ENCODE results near the gene ADRA2B.
"Not testable (repeated sequence)": the region's sequence is repeated elsewhere in the genome, so short reads cannot be mapped to it uniquely, and the experiment has no call there.

Gene ADRA2B

DNA sequence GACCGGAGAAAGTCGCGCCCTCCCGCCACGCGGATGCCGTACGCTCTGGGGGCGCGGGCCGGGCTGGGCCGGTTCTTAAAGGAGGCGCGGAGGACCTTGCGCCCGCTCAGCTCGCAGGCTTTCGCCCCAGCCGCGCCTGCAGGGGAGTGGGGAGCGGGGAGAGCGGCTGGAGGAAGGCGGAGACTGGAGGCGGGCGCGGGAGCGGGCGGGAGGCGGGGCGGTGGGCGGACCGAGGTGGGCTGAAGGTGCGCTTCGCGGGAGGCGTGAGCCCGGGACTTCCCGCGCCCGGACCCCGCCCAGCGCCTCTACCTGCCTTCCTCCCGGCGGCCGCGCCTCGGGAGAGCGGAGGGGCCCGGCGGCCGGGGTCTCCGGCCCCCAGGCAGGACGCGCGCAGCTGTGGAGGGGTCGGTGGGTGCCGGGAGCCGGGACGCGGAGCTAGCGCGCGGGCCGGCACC lies at the start of gene ADRA2B:
ADRA2B (minus strand) TSS at position 148 of the 455 bp plus-strand sequence. CDS start 422 bp downstream, outside the sequence.
- DNase-seq (ENCODE audit: low read depth) = no peak
- H3K4me3 ChIP-seq (ENCODE audit: low read depth, low read length) = no peak within 1 kb of the TSS
- TF ChIP-seq, protein P1, sequence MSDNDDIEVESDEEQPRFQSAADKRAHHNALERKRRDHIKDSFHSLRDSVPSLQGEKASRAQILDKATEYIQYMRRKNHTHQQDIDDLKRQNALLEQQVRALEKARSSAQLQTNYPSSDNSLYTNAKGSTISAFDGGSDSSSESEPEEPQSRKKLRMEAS (IDR thresholded peaks at IDR 0.05; ENCODE audit: low read depth, low read length) = no peak
- no peak for TF ChIP-seq MYC (IDR thresholded peaks at IDR 0.05; ENCODE audit: low read depth, low read length)
- no peak for TF ChIP-seq POLR2A (IDR thresholded peaks at IDR 0.05; ENCODE audit: extremely low read depth, insufficient read length)
- TF ChIP-seq, protein P2, sequence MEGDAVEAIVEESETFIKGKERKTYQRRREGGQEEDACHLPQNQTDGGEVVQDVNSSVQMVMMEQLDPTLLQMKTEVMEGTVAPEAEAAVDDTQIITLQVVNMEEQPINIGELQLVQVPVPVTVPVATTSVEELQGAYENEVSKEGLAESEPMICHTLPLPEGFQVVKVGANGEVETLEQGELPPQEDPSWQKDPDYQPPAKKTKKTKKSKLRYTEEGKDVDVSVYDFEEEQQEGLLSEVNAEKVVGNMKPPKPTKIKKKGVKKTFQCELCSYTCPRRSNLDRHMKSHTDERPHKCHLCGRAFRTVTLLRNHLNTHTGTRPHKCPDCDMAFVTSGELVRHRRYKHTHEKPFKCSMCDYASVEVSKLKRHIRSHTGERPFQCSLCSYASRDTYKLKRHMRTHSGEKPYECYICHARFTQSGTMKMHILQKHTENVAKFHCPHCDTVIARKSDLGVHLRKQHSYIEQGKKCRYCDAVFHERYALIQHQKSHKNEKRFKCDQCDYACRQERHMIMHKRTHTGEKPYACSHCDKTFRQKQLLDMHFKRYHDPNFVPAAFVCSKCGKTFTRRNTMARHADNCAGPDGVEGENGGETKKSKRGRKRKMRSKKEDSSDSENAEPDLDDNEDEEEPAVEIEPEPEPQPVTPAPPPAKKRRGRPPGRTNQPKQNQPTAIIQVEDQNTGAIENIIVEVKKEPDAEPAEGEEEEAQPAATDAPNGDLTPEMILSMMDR (IDR thresholded peaks at IDR 0.05; ENCODE audit: low read depth, low read length) = no peak

DNA sequence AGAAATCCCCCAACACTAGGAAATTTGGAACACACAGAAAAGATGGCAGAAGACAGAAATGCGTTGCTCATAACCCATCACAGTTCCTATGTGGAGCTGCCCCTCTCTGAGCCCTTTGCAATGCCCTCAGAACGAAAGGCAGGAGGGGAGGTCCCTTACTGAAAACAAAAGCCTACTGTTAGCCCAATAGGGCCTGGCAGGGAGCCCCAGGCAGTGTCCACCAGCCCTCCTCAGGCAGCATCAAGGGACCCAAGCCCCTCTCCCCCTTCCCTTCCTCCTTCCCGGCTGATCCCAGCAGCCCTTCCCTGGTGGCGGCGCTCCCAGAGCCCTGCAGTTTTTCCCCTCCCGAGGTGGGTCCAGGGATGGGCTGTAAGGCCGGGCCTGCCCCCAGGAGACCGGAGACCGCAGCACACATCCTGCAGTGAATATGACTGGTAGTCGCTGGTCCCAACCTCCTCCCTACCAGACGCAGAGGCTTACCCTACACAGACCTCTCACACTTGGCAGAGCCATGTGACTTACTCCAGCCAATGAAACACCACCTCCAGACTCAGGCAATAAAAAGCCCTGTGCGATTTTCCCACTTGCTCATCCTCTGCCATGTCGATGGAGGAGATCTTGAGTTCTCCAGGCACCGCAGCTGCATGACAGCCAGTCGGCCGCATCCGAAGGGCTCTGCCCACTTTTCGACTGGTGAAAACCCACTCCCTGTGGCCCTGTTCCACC lies 48.3 kb upstream of the ADRA2B start:
- TF ChIP-seq, protein P2 (IDR thresholded peaks at IDR 0.05; ENCODE audit: low read depth, low read length) = no peak
- TF ChIP-seq POLR2A (IDR thresholded peaks at IDR 0.05; ENCODE audit: extremely low read depth, insufficient read length) (peak; percentile 30), MYC (IDR thresholded peaks at IDR 0.05; ENCODE audit: low read depth, low read length) (0 out of 2 replicates have a peak, but pooled peaks have one; percentile 12)
- TF ChIP-seq, protein P1 (IDR thresholded peaks at IDR 0.05; ENCODE audit: low read depth, low read length) = peak; percentile 81
- H3K4me3 ChIP-seq (ENCODE audit: low read depth, low read length) = no peak overlapping the region
- DNase-seq (ENCODE audit: low read depth) = no peak

DNA sequence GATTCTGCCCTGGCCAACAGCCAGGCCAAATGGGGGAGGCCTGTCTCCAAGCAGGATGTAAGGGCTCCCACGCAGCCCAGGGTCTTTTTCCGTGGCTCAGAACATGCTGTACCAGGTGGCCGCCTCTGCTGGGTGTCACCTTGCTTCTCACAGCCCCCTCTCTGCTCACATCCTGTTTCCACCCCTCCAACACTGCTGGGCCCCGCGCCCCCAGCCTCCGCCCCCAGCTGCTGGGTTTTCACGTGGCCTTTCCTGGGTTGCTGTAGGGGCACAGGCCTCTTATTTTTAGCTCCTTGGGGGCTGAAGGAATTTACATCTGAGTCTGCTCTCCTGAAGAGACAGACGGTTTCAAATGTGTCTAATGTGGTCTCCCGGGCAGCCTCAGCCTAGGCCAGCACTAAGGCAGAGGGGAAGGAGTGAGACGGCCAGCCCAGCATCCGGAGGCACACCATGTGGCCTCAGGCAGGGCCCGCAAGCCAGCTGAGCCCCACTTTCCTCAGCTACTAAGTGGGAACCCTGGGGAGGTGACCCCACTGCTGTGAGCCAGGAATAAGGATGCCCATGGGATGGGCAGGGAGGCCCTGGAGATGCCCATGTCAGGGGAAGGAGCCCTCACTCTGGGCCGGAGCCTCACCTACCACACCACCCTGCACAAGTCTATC lies 47.5 kb upstream of the ADRA2B start:
- H3K4me3 ChIP-seq (ENCODE audit: low read depth, low read length) = no peak overlapping the region
- no peak for TF ChIP-seq POLR2A (IDR thresholded peaks at IDR 0.05; ENCODE audit: extremely low read depth, insufficient read length)
- TF ChIP-seq, protein P1 (IDR thresholded peaks at IDR 0.05; ENCODE audit: low read depth, low read length) = 0 out of 2 replicates have a peak, but pooled peaks have one; percentile 5
- TF ChIP-seq, protein P2 (IDR thresholded peaks at IDR 0.05; ENCODE audit: low read depth, low read length) = no peak
- peak; percentile 46 for DNase-seq (ENCODE audit: low read depth)

DNA sequence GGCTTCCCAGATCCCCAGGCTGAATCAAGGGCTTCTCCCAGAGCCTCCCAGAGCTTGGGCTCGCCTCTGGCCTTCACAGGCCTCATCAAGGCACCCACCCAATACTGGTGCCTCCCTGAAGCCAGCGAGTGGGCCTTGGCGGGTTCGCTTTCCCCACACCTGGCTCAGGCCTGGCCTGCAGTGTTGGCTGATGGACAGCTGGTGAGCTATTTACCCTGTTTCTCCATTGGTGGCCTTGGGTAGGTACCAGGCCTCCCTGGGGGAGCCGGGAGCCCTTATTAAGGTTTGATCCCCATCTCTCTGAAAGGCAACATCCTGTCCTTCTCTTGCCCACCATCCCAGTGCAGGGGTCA lies 47.0 kb upstream of the ADRA2B start:
- TF ChIP-seq, protein P2 (IDR thresholded peaks at IDR 0.05; ENCODE audit: low read depth, low read length) = no peak
- no peak for TF ChIP-seq POLR2A (IDR thresholded peaks at IDR 0.05; ENCODE audit: extremely low read depth, insufficient read length)
- TF ChIP-seq, protein P1 (IDR thresholded peaks at IDR 0.05; ENCODE audit: low read depth, low read length) = no peak
- no peak for TF ChIP-seq MYC (IDR thresholded peaks at IDR 0.05; ENCODE audit: low read depth, low read length)
- no peak overlapping the region for H3K4me3 ChIP-seq (ENCODE audit: low read depth, low read length)

DNA sequence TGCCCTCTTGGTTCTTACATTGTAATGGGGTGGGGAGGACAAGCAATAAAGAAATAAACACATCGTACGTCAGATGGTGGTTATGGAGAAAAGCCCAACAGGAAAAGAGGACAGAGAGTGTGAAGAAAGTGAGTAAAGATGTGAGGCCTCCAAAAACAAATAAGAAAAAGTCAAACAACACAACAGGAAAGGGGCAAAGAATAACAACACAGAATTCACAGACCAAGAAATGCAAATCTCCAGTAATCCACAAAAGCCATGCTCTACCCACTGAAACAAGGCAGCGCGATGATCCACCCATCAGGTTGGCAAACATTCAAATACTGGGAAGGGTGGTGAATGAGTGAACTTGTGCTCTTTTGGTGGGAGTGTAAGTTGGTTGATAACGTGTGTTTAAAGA lies 45.5 kb upstream of the ADRA2B start:
- DNase-seq (ENCODE audit: low read depth) = no peak
- no peak for TF ChIP-seq MYC (IDR thresholded peaks at IDR 0.05; ENCODE audit: low read depth, low read length)
- TF ChIP-seq, protein P2 (IDR thresholded peaks at IDR 0.05; ENCODE audit: low read depth, low read length) = no peak
- TF ChIP-seq, protein P1 (IDR thresholded peaks at IDR 0.05; ENCODE audit: low read depth, low read length) = no peak
- no peak for TF ChIP-seq POLR2A (IDR thresholded peaks at IDR 0.05; ENCODE audit: extremely low read depth, insufficient read length)
- H3K4me3 ChIP-seq (ENCODE audit: low read depth, low read length) = no peak overlapping the region

More for the DNA sequence above, 47.0 kb upstream of the ADRA2B start:
- DNase-seq (ENCODE audit: low read depth) = no peak

DNA sequence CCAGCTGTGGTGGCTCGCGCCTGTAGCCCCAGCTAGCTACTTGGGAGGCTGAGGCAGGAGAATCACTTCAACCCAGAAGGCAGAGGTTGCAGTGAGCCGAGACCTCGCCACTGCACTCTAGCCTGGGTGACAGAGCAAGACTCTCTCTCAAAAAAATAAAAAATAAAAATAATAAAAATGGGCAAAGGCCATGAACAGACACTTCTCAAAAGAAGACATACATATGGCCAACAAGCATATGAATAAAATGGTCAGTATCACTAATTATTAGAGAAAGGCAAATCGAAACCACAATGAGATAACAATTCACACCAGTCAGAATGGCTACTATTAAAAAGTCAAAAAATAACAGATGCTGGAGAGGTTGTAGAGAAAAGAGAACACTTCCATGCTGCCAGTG lies 44.0 kb upstream of the ADRA2B start:
- H3K4me3 ChIP-seq (ENCODE audit: low read depth, low read length); DNase-seq (ENCODE audit: low read depth): not testable (repeated sequence)
